ENCODE measurements around the gene SLC25A21. TPM values are rescaled to one million over a fixed set of nuclear protein-coding genes. Genes with fewer than 3 reads are reported as not detected.

The SLC25A21 gene
- total RNA-seq, 1 experiment from 2014 or later, result 7.1 TPM

- Mint-ChIP-seq H3K9me3 (peaks cover 7 to 9% of the 10 kb centered on the region in 2 experiments; a peak in 4 of 5 replicates), H3K4me1 (no peaks in the 10 kb centered on the region), H3K36me3 (ENCODE audit: insufficient read depth in 1 of 3, low read depth in 3 of 3) (peaks cover 0 to 3% (median 0%) of the 10 kb centered on the region in 3 experiments; a peak in 1 of 7 replicates), H3K4me3 (no peak overlapping the region), H3K27me3 (ENCODE audit: low read depth) (peaks cover 6% of the 10 kb centered on the region), H3K27ac (no peak overlapping the region)
- H3K27ac ChIP-seq (ENCODE audit: insufficient read length, low read depth, low read length), result no peak overlapping the region
- H4K8ac ChIP-seq (replicated peaks; ENCODE audit: insufficient read length, low read depth, low read length), result no peak overlapping the region
- no peak overlapping the region for H2AK5ac ChIP-seq (ENCODE audit: insufficient read length, low read length)
- H3K56ac ChIP-seq (ENCODE audit: insufficient read length, low read depth, low read length), result no peak overlapping the region
- no peak overlapping the region for H3K4ac ChIP-seq (ENCODE audit: low read depth, low read length)
- H2BK15ac ChIP-seq (ENCODE audit: low read depth, low read length), result no peak overlapping the region
- no peak overlapping the region for H3K18ac ChIP-seq (ENCODE audit: insufficient read length, low read depth, low read length)
- no peak overlapping the region for H3T11ph ChIP-seq (ENCODE audit: low read length)
- no peaks in the 10 kb centered on the region for H3K79me1 ChIP-seq (ENCODE audit: insufficient read depth, low read depth, low read length, poor library complexity, severe bottlenecking)
- no peak overlapping the region for H3K23ac ChIP-seq (ENCODE audit: insufficient read length, low read depth, low read length)
- DNase-seq, result no peak
- H2BK5ac ChIP-seq (ENCODE audit: insufficient read length, low read length), result no peak overlapping the region
- no peak for TF ChIP-seq CTCF (conservative IDR thresholded peaks at IDR 0.05)
- no peak overlapping the region for H3K14ac ChIP-seq (ENCODE audit: insufficient read depth, low read length)
- H2AFZ ChIP-seq (ENCODE audit: low read length), result no peak overlapping the region
- no peaks in the 10 kb centered on the region for H3K79me2 ChIP-seq (ENCODE audit: insufficient read depth, low read length)
- H3K27me3 ChIP-seq (ENCODE audit: insufficient read depth, low read length), result no peaks in the 10 kb centered on the region
- no peak overlapping the region for H2BK120ac ChIP-seq (ENCODE audit: low read depth, low read length, poor library complexity, severe bottlenecking)
- no peaks in the 10 kb centered on the region for H4K20me1 ChIP-seq (ENCODE audit: control insufficient read depth, insufficient read depth, insufficient read length)
- H2BK12ac ChIP-seq (ENCODE audit: insufficient read length, low read depth, low read length), result no peak overlapping the region
- no peak overlapping the region for H4K91ac ChIP-seq (ENCODE audit: insufficient read length, low read depth, low read length)
- WGBS (ENCODE audit: extremely low coverage, insufficient read length, low lambda C conversion rate), result no CpG with 5 or more reads among the region's 1 CpG
- H3K9ac ChIP-seq (ENCODE audit: extremely low read depth, insufficient read length, low read length), result no peak overlapping the region
- no peaks in the 10 kb centered on the region for H3K9me3 ChIP-seq (ENCODE audit: control insufficient read depth, low read depth, low read length)
- no peaks in the 10 kb centered on the region for H3K23me2 ChIP-seq (ENCODE audit: insufficient read length, low read depth, low read length, poor library complexity, severe bottlenecking)
- no peak overlapping the region for H2BK20ac ChIP-seq (ENCODE audit: low read depth, low read length, poor library complexity, severe bottlenecking)
- no peak overlapping the region for H4K5ac ChIP-seq (ENCODE audit: insufficient read length, low read depth, low read length)
- no peak overlapping the region for H3K4me2 ChIP-seq (ENCODE audit: insufficient read depth, insufficient read length, low read length)
- no peaks in the 10 kb centered on the region for H3K4me1 ChIP-seq (ENCODE audit: insufficient read depth, low read length)
These were observed 430.5 kb downstream of the SLC25A21 start for GRCh38 chr14:36741858-36742257.

Data from H9 (cell line).